Measurements from ENCODE around the gene ATP6V0E2.

The ATP6V0E2 gene

DNA sequence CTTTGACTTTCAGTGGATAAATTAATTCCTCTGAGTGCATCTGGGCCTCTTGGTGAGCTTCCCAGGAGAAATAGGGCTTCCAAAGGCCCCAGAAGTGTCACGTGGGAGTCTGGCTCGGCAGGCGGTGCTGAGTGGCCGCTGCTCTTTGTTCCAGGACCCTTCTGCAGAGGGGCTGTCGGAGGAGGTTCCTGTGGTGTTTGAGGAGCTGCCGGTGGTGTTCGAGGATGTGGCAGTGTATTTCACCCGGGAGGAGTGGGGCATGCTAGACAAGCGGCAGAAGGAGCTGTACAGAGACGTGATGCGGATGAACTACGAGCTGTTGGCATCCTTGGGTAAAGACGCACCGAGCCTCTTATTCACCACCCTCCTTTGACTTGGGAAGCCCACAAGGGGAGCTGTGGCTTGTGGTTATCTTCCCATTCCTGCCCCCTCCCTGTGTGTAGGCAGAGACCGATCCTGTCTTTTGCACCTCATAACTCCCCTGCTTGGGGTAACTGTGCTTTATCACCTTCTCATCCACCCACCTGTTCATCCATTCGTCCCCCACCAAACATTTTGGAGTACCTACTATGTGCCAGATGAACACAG lies 23.7 kb upstream of the ATP6V0E2 start:
- no peak for DNase-seq (ENCODE audit: low read depth)
- TF ChIP-seq, protein P1, sequence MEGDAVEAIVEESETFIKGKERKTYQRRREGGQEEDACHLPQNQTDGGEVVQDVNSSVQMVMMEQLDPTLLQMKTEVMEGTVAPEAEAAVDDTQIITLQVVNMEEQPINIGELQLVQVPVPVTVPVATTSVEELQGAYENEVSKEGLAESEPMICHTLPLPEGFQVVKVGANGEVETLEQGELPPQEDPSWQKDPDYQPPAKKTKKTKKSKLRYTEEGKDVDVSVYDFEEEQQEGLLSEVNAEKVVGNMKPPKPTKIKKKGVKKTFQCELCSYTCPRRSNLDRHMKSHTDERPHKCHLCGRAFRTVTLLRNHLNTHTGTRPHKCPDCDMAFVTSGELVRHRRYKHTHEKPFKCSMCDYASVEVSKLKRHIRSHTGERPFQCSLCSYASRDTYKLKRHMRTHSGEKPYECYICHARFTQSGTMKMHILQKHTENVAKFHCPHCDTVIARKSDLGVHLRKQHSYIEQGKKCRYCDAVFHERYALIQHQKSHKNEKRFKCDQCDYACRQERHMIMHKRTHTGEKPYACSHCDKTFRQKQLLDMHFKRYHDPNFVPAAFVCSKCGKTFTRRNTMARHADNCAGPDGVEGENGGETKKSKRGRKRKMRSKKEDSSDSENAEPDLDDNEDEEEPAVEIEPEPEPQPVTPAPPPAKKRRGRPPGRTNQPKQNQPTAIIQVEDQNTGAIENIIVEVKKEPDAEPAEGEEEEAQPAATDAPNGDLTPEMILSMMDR (conservative IDR thresholded peaks at IDR 0.05; ENCODE audit: low read depth, low read length), result no peak
- H3K4me3 ChIP-seq (ENCODE audit: low read depth, low read length), result no peak overlapping the region

DNA sequence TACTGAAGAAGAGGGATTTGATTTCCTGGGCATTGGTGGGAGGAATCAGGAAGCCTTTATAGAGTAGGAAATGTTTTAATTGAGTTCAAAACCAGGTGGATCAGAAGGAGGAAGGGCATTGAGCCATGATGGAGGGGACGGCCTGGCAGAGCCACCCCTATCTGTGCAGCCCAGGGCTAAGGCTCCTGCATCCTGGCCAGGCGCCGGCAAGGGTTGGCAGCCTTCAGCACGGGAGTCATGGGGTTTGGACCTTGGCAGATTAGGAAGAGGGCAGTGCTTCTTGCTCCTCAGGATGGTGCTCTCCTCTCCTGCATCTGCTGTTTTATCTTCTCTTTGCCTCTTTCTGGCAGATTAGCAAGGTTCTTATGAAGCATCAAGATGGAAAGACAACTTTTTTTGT lies 23.1 kb upstream of the ATP6V0E2 start:
- DNase-seq (ENCODE audit: low read depth), result no peak
- no peak overlapping the region for H3K4me3 ChIP-seq (ENCODE audit: low read depth, low read length)
- TF ChIP-seq, protein P1 (conservative IDR thresholded peaks at IDR 0.05; ENCODE audit: low read depth, low read length), result no peak

DNA sequence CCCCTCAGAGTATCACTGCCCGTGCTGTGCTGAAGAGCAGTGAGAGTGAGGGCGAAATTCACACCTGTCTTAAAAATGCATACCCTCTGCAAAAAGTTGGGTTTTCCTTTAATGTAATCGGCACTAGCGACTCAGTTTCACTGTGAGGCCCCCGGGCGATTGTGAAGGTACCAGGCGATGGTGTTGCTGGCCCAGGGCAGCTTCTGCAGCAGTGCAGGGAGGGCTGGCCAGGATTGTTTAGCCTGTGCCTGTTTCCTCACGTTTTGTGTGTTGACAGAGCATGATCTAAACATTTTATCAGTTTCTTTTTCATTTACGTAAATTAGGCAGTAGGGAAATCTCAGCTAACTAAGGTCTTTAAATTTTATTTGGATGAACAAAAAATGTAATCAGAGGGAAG lies 22.3 kb upstream of the ATP6V0E2 start:
- DNase-seq (ENCODE audit: low read depth), result no peak
- TF ChIP-seq, protein P1 (conservative IDR thresholded peaks at IDR 0.05; ENCODE audit: low read depth, low read length), result no peak
- H3K4me3 ChIP-seq (ENCODE audit: low read depth, low read length), result no peak overlapping the region

DNA sequence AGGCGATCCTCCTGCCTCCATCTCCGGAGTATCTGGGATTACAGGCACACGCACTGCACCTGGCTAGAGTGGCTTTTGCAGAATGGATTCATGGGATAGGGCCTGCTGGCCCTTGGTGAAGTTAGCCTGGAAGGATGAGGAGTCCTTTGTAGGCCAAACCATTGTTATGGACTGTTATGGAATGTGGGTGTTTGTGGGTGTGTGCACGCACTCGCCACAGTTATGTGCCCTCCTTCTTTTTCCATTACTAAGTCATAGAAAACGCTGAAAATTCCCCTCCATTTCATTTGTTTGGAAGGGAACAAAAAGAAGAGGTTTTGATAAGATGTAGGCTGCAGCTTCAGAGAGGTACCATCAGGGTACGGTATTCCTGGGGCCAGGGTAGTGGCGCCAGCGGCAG lies 20.6 kb upstream of the ATP6V0E2 start:
- no peak for DNase-seq (ENCODE audit: low read depth)
- H3K4me3 ChIP-seq (ENCODE audit: low read depth, low read length), result no peak overlapping the region
- TF ChIP-seq, protein P1 (conservative IDR thresholded peaks at IDR 0.05; ENCODE audit: low read depth, low read length), result no peak

DNA sequence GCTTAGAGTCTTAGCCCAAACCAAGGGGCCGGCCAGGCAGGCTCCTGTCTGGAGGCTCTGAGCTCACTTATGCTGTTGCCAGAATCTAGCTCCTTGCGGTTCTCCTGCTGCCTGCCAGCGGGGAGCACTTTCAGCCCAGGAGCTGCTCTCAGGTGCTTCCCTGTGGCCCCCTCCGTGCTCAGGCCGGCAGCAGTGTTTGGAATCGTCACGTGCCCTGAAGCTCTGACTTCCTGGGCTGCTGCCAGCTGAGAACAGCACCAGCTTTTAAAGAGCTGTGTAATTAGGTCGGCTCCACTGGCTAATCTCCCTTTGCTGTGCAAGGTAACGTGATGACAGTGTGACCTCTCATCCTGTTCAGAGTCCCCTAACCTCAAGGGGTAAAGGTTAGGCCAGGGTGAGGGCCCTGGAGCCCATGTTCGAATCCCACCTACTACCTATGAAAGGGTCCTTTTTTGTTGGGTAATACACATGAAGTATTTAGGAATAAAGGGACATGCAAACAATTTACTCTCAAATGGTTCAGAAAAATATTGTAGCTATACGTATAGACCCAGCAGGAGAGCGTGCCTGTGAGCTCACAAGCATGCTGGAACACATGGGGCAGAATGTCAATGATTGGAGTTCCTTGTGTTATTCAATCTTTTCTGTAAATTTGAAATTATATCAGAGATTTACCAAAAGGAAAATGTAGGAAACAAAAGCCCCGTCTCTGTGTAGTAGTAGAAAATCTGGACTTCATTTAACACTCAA lies 19.0 kb upstream of the ATP6V0E2 start:
- peak overlapping the region; percentile 18 for H3K4me3 ChIP-seq (ENCODE audit: low read depth, low read length)
- DNase-seq (ENCODE audit: low read depth), result peak; percentile 75
- TF ChIP-seq, protein P1 (conservative IDR thresholded peaks at IDR 0.05; ENCODE audit: low read depth, low read length), result no peak

DNA sequence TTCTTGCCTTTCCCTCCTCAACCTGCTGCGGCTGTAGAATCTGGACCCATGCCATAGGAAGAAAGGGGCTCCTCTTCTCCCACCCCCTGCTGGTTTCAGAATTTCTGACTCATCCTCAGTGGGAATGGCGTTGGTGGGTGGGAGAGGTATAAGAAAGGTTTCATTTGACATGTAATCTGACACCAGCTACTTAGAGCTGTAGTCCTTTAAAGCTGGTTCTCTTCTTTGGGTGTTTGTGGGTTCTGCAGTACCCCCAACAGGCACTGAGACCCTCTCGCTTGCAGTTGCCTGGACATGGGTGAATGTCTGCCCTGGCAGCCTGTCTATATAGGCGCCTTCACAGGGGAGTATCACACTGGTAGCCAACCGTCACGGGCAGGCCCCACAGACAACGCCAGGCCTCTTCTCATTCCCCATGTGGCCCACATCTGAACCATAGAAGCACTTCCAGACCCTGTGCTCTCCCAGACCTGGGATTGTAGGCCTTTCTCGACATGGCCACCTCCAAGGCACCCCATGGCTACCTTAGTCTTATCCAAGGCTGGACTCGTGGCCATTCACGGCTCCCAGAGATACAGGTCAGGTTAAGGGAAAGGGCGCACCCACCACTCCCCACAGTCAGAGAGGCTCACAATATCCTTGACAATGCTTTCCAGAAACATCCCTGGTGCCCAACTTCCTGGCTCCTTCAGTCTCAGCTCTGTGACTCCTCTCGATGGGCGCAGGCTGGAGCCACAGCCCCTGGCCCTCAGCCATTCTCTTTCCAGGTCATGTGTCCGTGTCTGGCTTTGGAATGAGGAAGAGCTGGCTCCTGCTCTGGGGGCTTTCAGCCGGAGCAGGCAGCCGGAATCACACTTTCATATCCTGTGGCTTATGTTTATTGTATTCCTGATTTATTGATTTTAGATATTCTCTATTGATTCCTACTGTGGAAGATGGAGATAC lies 18.1 kb upstream of the ATP6V0E2 start:
- TF ChIP-seq, protein P1 (conservative IDR thresholded peaks at IDR 0.05; ENCODE audit: low read depth, low read length), result no peak
- peak; percentile 97 for DNase-seq (ENCODE audit: low read depth)
- H3K4me3 ChIP-seq (ENCODE audit: low read depth, low read length), result no peak overlapping the region
